MM.1S (cell line): ENCODE measurements around the gene HPSE2.

Source experiments
- CTCF ChIP-seq: fragments of 300-600 bp; sonication (generic); IDR thresholded peaks from 2 replicates; pipeline ENCODE4 v1.5.1; 2016; ENCODE audit warnings: antibody characterized with exemption, low read length, mixed read lengths
- EZH2 ChIP-seq: fragments of 300-600 bp; sonication (generic); optimal IDR thresholded peaks from 2 replicates; pipeline ENCODE3; 2017; ENCODE audit warnings: low read depth, mild to moderate bottlenecking, antibody characterized with exemption, low read length, mixed read lengths

- TF ChIP-seq CTCF, result no peak
- no peak for TF ChIP-seq EZH2
Observed at GRCh38 chr10:98536551-98536950, 699.1 kb downstream of the HPSE2 start.
